Keratinocyte (primary cell): ENCODE results near the gene TINCR. TPM values are rescaled to one million over a fixed set of nuclear protein-coding genes. Genes with fewer than 3 reads are reported as not detected.

Source experiments
- DNase-seq: peaks from one replicate; pipeline ENCODE4 v3.0.0-alpha.2; 2011; ENCODE audit warnings: low read depth, missing footprints, low spot score
- FAIRE-seq: peaks from 2 replicates; lab custom pipeline; 2011; peaks lifted over from hg19 to GRCh38; lab: Jason Lieb, UNC
- H2AFZ ChIP-seq: 2 replicates; pipeline ENCODE4 v1.6.0; 2012; ENCODE audit warnings: low read length, control low read depth, inconsistent platforms; ENCODE audit not compliant: control insufficient read depth
- H3K27ac ChIP-seq: 2 replicates; pipeline ENCODE4 v1.5.1; 2011; ENCODE audit warnings: low read length; ENCODE audit not compliant: control insufficient read depth, insufficient read depth
- H3K27me3 ChIP-seq: 3 replicates; pipeline ENCODE4 v1.6.0; 2011; ENCODE audit warnings: low read length; ENCODE audit not compliant: control insufficient read depth, insufficient read depth; ENCODE audit errors: extremely low read depth
- H3K36me3 ChIP-seq, 2 experiments: 2 replicates in 1 of 2; 3 replicates in 1 of 2; pipeline ENCODE4 v1.5.1; 2011; ENCODE audit warnings: low read length in 2 of 2, mild to moderate bottlenecking in 1 of 2; ENCODE audit not compliant: control insufficient read depth in 2 of 2, insufficient read depth in 2 of 2; ENCODE audit errors: extremely low read depth in 1 of 2
- H3K4me1 ChIP-seq: 3 replicates; pipeline ENCODE4 v1.5.1; 2011; ENCODE audit warnings: low read length; ENCODE audit not compliant: control insufficient read depth, insufficient read depth; ENCODE audit errors: extremely low read depth
- H3K4me2 ChIP-seq: 3 replicates; pipeline ENCODE4 v1.6.0; 2011; ENCODE audit warnings: low read depth, low read length; ENCODE audit not compliant: control insufficient read depth, insufficient read depth; ENCODE audit errors: extremely low read depth
- H3K4me3 ChIP-seq, 3 experiments: fragments of 200-600 bp in 1 of 3; sonication (generic) in 1 of 3; 2 replicates in 2 of 3; 3 replicates in 1 of 3; pipeline ENCODE4 v1.5.1; 2011 to 2016; ENCODE audit warnings: low read length in 3 of 3, mild to moderate bottlenecking in 3 of 3, control low read depth in 2 of 3, inconsistent platforms in 1 of 3, low read depth in 1 of 3, mixed read lengths in 1 of 3, mixed run types in 1 of 3, moderate library complexity in 1 of 3; ENCODE audit not compliant: control insufficient read depth in 2 of 3, insufficient read depth in 2 of 3; ENCODE audit errors: extremely low read depth in 1 of 3
- H3K79me2 ChIP-seq: 2 replicates; pipeline ENCODE4 v1.6.0; 2012; ENCODE audit warnings: low read length; ENCODE audit not compliant: control insufficient read depth, insufficient read depth
- H3K9ac ChIP-seq: 3 replicates; pipeline ENCODE4 v1.6.0; 2011; ENCODE audit warnings: low read length; ENCODE audit not compliant: control insufficient read depth, insufficient read depth; ENCODE audit errors: extremely low read depth
- H3K9me1 ChIP-seq: 3 replicates; pipeline ENCODE4 v1.6.0; 2011; ENCODE audit warnings: low read length; ENCODE audit not compliant: control insufficient read depth, insufficient read depth; ENCODE audit errors: extremely low read depth
- H3K9me3 ChIP-seq: 2 replicates; pipeline ENCODE4 v1.5.1; 2012; ENCODE audit warnings: low read depth, low read length; ENCODE audit not compliant: control insufficient read depth
- H4K20me1 ChIP-seq: 3 replicates; pipeline ENCODE4 v1.6.0; 2011; ENCODE audit warnings: low read length; ENCODE audit not compliant: control insufficient read depth, insufficient read depth; ENCODE audit errors: extremely low read depth
- EZH2 ChIP-seq: IDR thresholded peaks from one replicate; pipeline ENCODE4 v1.6.1; 2012; ENCODE audit warnings: inconsistent platforms, mild to moderate bottlenecking, low read length, moderate library complexity
- dilution Hi-C: fragments of 300-500 bp; cut with MboI; formaldehyde crosslinking; loops from one replicate; pipeline ENCODE4 v1.7.0; 2020; ENCODE audit warnings: low sequenced_read_pairs; ENCODE audit not compliant: extremely low pct_ligation_motif_present
- polyA plus RNA-seq, 5 experiments: library from polyadenylated mRNA; depleted of rRNA in 3 of 5; stranded (reverse) in 3 of 5; stranded (forward) in 1 of 5; unstranded in 1 of 5; fragments of >200 nt; gene quantifications; 1 replicate in 1 of 5; 2 replicates in 3 of 5; 3 replicates in 1 of 5; pipeline versions ENCODE4 v1.2.1 to v1.2.3, GENCODE V29; 2011 to 2012; ENCODE audit warnings: missing spikeins in 2 of 5, low read depth in 1 of 5, low replicate concordance in 1 of 5
- TF ChIP-seq, protein P1 (sequence below), 3 experiments: IDR thresholded peaks in 1 of 3; conservative IDR thresholded peaks in 1 of 3; optimal IDR thresholded peaks in 1 of 3; 2 replicates in 2 of 3; 3 replicates in 1 of 3; pipeline versions ENCODE3 to v1.5.1; 2011; ENCODE audit warnings: low read length in 3 of 3, mild to moderate bottlenecking in 3 of 3, moderate library complexity in 2 of 3, control low read depth in 1 of 3, inconsistent platforms in 1 of 3; ENCODE audit not compliant: insufficient read depth in 2 of 3; ENCODE audit errors: extremely low read depth in 1 of 3

TINCR gene
- polyA plus RNA-seq, 1 donor (not counting 4 experiments of a cell fraction or from before 2014, with no cell fraction given): 9.7 TPM

DNA sequence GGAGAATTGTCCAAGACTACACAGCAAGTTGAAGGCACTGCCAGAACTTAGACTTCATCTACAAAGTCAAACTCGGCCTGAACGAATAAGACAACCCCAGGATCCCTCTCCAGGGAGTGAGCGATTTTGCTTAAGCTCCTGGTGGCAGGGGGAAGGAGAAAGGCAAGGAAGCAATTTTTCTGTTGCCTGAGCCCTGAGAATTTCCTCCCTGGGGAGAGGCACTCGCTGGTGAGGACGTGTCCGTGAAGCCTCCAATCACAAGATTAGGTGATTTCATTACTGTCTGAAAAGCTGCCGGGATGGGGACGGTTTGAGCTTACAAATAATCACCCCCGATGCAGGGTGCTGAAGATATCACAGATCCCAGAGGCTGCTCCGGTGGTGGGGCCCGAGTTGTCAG is 45.6 kb downstream of the TINCR start:
- dilution Hi-C loops: no loop called here
- Histone ChIP-seq H3K9me1 (no peaks in the 10 kb centered on the region), H3K27ac (no peak overlapping the region), H3K9me3 (peaks cover 2% of the 10 kb centered on the region), H2AFZ (no peak overlapping the region), H3K4me2 (no peak overlapping the region), H3K79me2 (no peaks in the 10 kb centered on the region), H3K27me3 (no peaks in the 10 kb centered on the region), H3K4me1 (no peaks in the 10 kb centered on the region), H3K4me3 (no peak overlapping the region), H4K20me1 (no peaks in the 10 kb centered on the region), H3K36me3 (no peaks in the 10 kb centered on the region), H3K9ac (no peak overlapping the region)
- no peak for FAIRE-seq
- TF ChIP-seq EZH2: no peak
- TF ChIP-seq, protein P1, sequence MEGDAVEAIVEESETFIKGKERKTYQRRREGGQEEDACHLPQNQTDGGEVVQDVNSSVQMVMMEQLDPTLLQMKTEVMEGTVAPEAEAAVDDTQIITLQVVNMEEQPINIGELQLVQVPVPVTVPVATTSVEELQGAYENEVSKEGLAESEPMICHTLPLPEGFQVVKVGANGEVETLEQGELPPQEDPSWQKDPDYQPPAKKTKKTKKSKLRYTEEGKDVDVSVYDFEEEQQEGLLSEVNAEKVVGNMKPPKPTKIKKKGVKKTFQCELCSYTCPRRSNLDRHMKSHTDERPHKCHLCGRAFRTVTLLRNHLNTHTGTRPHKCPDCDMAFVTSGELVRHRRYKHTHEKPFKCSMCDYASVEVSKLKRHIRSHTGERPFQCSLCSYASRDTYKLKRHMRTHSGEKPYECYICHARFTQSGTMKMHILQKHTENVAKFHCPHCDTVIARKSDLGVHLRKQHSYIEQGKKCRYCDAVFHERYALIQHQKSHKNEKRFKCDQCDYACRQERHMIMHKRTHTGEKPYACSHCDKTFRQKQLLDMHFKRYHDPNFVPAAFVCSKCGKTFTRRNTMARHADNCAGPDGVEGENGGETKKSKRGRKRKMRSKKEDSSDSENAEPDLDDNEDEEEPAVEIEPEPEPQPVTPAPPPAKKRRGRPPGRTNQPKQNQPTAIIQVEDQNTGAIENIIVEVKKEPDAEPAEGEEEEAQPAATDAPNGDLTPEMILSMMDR (optimal IDR thresholded peaks at IDR 0.05 in 1 of 3, IDR thresholded peaks at IDR 0.05 in 1 of 3, conservative IDR thresholded peaks at IDR 0.05 in 1 of 3; ENCODE audit: extremely low read depth in 1 of 3, insufficient read depth in 2 of 3, low read length in 3 of 3): no peak
- no peak for DNase-seq

DNA sequence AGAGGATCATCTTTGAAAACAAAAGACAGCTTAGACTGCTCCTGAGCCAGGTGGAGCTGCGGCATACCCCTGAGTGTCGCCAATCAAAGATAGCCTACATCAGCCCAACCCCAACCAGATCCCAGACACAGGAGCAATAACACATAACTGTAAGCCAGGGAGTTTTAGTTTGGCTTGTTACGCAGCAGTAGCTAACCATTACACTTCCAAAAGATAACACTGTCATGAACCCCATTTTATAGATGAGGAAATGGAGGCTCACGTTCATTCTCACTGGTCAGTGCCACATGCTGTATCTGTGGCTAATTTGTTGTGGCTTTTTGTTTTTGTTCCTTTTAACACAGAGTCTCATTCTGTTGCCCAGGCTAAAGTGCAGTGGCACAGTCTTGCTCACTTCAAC is 47.3 kb downstream of the TINCR start:
- Histone ChIP-seq H3K9me1 (no peaks in the 10 kb centered on the region), H3K4me1 (no peaks in the 10 kb centered on the region), H3K4me2 (no peak overlapping the region), H4K20me1 (no peaks in the 10 kb centered on the region), H3K4me3 (no peak overlapping the region), H3K27me3 (no peaks in the 10 kb centered on the region), H2AFZ (no peak overlapping the region), H3K9ac (no peak overlapping the region), H3K79me2 (no peaks in the 10 kb centered on the region), H3K9me3 (peaks cover 2% of the 10 kb centered on the region), H3K36me3 (no peaks in the 10 kb centered on the region), H3K27ac (no peak overlapping the region)
- dilution Hi-C loops: no loop called here
- DNase-seq (no peak), FAIRE-seq (no peak)
- TF ChIP-seq, protein P1 (optimal IDR thresholded peaks at IDR 0.05 in 1 of 3, IDR thresholded peaks at IDR 0.05 in 1 of 3, conservative IDR thresholded peaks at IDR 0.05 in 1 of 3; ENCODE audit: extremely low read depth in 1 of 3, insufficient read depth in 2 of 3, low read length in 3 of 3): no peak
- no peak for TF ChIP-seq EZH2
